ENCODE results near the gene FEZF2.

The FEZF2 gene

GRCh38 chr3:62373215-62373614 is at the start of gene FEZF2:
Gene FEZF2, minus strand, starts transcription at chr3:62373550. Its CDS starts 682 bp downstream, at chr3:62372868.
- H3K27me3 ChIP-seq (ENCODE audit: low read depth) = peaks cover 31% of the 10 kb centered on the region
- peaks cover 6% of the 10 kb centered on the region; the same call in 1 of the 2 replicates for H3K9me3 ChIP-seq
- in situ Hi-C loops (cut with MboI; ENCODE audit: low sequenced_read_pairs) = no loop called here
- peaks cover 10% of the 10 kb centered on the region for H3K4me1 ChIP-seq
- no peaks in the 10 kb centered on the region for H3K36me3 ChIP-seq (replicated peaks)
- H3K4me3 ChIP-seq = peak within 1 kb of the TSS; percentile 4; the same call in 1 of the 2 replicates
- DNase-seq (ENCODE audit: low spot score in 2 of 2) = no peak

GRCh38 chr3:62421207-62421606 is 47.9 kb upstream of the FEZF2 start:
- H3K27me3 ChIP-seq (ENCODE audit: low read depth) = no peaks in the 10 kb centered on the region
- H3K9me3 ChIP-seq = no peaks in the 10 kb centered on the region
- in situ Hi-C loops (cut with MboI; ENCODE audit: low sequenced_read_pairs) = no loop called here
- no peak overlapping the region for H3K4me3 ChIP-seq
- H3K4me1 ChIP-seq = peaks cover 17% of the 10 kb centered on the region
- peak; percentile 40 to 46 for DNase-seq (ENCODE audit: low spot score in 2 of 2)
- H3K36me3 ChIP-seq (replicated peaks) = no peaks in the 10 kb centered on the region

GRCh38 chr3:62416144-62416543 is 42.8 kb upstream of the FEZF2 start:
- DNase-seq (ENCODE audit: low spot score in 2 of 2) = peak; percentile 5 to 12
- in situ Hi-C loops (cut with MboI; ENCODE audit: low sequenced_read_pairs) = no loop called here
- H3K36me3 ChIP-seq (replicated peaks) = no peaks in the 10 kb centered on the region
- peaks cover 16% of the 10 kb centered on the region for H3K4me1 ChIP-seq
- no peaks in the 10 kb centered on the region for H3K27me3 ChIP-seq (ENCODE audit: low read depth)
- no peak overlapping the region for H3K4me3 ChIP-seq
- H3K9me3 ChIP-seq = no peaks in the 10 kb centered on the region

DNA sequence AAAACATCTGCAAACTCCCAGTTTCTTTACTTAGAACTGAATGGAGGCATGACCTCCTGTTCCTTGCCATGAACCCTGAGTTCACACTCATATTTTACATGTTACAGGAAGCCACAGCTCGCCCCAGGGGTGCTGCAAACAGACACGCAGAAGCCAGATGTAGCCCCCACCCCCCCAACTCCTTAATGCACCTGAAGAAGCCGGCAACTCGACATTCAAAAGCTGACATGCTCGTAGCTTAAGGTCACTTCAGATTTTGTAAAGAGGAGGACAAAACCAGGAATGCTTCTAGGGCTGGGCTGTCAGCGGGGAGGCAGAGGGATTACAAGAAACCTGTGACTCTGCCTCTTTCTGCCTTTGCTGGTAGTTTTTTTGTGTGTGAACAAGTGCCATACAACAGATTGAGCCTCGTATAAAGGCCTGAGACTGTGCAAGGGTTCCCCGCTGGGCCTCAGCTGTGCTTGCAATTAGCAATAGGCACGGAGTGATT is 42.0 kb upstream of the FEZF2 start:
- in situ Hi-C loops (cut with MboI; ENCODE audit: low sequenced_read_pairs) = no loop called here
- Histone ChIP-seq H3K4me1 (peaks cover 16% of the 10 kb centered on the region), H3K36me3 (replicated peaks) (no peaks in the 10 kb centered on the region), H3K9me3 (no peaks in the 10 kb centered on the region), H3K4me3 (no peak overlapping the region), H3K27me3 (ENCODE audit: low read depth) (no peaks in the 10 kb centered on the region)
- DNase-seq (ENCODE audit: low spot score in 2 of 2) = peak; percentile 59 to 61

GRCh38 chr3:62414786-62415185 is 41.4 kb upstream of the FEZF2 start:
- peaks cover 16% of the 10 kb centered on the region for H3K4me1 ChIP-seq
- in situ Hi-C loops (cut with MboI; ENCODE audit: low sequenced_read_pairs) = no loop called here
- no peaks in the 10 kb centered on the region for H3K9me3 ChIP-seq
- H3K36me3 ChIP-seq (replicated peaks) = no peaks in the 10 kb centered on the region
- peaks cover 3% of the 10 kb centered on the region; the same call in 1 of the 2 replicates for H3K27me3 ChIP-seq (ENCODE audit: low read depth)
- peak in 1 of 2 experiments; percentile 26 for DNase-seq (ENCODE audit: low spot score in 2 of 2)
- H3K4me3 ChIP-seq = no peak overlapping the region

DNA sequence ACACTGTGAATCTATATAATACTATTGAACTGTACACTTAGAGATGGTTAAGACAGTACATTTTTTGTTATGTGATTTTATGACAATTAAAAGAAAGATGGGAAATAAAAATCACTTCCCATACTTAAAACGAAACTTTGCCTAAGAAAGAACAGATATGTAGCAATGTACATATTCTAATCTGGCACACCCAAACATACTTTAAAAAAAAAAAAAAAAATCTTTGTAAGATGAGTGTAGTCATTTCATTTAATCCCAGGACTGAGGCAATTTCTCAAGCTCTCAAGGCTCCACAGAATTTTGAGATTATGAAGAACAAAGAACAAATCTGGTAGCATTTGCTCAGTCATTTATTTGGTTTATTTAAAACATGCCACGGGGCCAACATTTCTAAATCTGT is 40.3 kb upstream of the FEZF2 start:
- H3K36me3 ChIP-seq (replicated peaks) = no peaks in the 10 kb centered on the region
- in situ Hi-C loops (cut with MboI; ENCODE audit: low sequenced_read_pairs) = no loop called here
- H3K9me3 ChIP-seq = no peaks in the 10 kb centered on the region
- DNase-seq (ENCODE audit: low spot score in 2 of 2) = no peak
- H3K27me3 ChIP-seq (ENCODE audit: low read depth) = peaks cover 8% of the 10 kb centered on the region
- no peak overlapping the region for H3K4me3 ChIP-seq
- peaks cover 16% of the 10 kb centered on the region for H3K4me1 ChIP-seq

DNA sequence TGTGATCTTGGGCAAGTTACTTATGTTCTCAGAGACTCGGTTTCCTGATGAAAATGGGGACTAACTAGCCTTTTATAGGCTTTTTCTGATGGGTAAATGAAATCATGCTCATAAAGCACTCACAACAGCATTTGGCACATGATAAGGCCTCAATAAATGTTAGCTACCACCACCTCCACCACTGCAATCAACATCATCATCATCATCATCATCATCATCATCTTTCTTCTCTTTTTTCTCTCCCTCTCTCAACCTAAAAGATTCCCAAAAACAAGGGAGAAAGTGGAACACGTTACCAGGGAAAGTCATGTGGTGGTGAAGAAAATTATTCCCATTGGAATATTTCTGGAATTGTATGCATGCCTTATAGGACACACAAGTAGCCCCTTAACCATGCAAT is 33.6 kb upstream of the FEZF2 start:
- Histone ChIP-seq H3K27me3 (ENCODE audit: low read depth) (peaks cover 32% of the 10 kb centered on the region), H3K4me1 (no peaks in the 10 kb centered on the region), H3K36me3 (replicated peaks) (no peaks in the 10 kb centered on the region), H3K4me3 (no peak overlapping the region), H3K9me3 (no peaks in the 10 kb centered on the region)
- in situ Hi-C loops (cut with MboI; ENCODE audit: low sequenced_read_pairs) = no loop called here
- no peak for DNase-seq (ENCODE audit: low spot score in 2 of 2)

GRCh38 chr3:62405566-62405965 is 32.2 kb upstream of the FEZF2 start:
- no peak overlapping the region for H3K4me3 ChIP-seq
- H3K9me3 ChIP-seq = no peaks in the 10 kb centered on the region
- no peaks in the 10 kb centered on the region for H3K4me1 ChIP-seq
- H3K27me3 ChIP-seq (ENCODE audit: low read depth) = peaks cover 32% of the 10 kb centered on the region
- DNase-seq (ENCODE audit: low spot score in 2 of 2) = no peak
- no peaks in the 10 kb centered on the region for H3K36me3 ChIP-seq (replicated peaks)
- in situ Hi-C loops (cut with MboI; ENCODE audit: low sequenced_read_pairs) = no loop called here

DNA sequence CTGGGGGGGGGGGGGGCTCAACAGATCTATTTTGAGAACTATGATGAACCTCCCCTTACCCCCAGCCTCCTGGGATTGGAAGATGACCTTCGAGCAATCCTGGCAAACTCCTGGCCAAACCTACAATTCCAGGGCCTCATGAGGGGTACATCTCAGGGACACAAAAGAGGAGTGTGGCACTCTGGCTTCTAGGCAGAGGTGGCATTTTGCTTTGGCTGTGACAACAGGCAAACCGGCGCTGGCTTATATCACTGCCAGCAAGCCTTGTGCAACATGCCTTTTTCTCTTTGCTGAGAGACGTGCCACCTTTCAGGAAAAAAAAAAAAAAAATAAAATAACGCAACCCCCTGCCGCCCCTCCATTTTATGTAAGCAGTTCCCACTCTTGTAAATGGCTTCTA is 31.8 kb upstream of the FEZF2 start:
- no peak for DNase-seq (ENCODE audit: low spot score in 2 of 2)
- Histone ChIP-seq H3K4me3 (no peak overlapping the region), H3K4me1 (no peaks in the 10 kb centered on the region), H3K27me3 (ENCODE audit: low read depth) (peaks cover 31% of the 10 kb centered on the region), H3K36me3 (replicated peaks) (no peaks in the 10 kb centered on the region), H3K9me3 (no peaks in the 10 kb centered on the region)
- in situ Hi-C loops (cut with MboI; ENCODE audit: low sequenced_read_pairs) = no loop called here

- H3K27me3 ChIP-seq (ENCODE audit: low read depth) = peaks cover 29% of the 10 kb centered on the region
- H3K36me3 ChIP-seq (replicated peaks) = no peaks in the 10 kb centered on the region
- DNase-seq (ENCODE audit: low spot score in 2 of 2) = no peak
- in situ Hi-C loops (cut with MboI; ENCODE audit: low sequenced_read_pairs) = no loop called here
- H3K4me3 ChIP-seq = no peak overlapping the region
- no peaks in the 10 kb centered on the region for H3K4me1 ChIP-seq
- H3K9me3 ChIP-seq = no peaks in the 10 kb centered on the region
These were observed 31.0 kb upstream of the FEZF2 start for GRCh38 chr3:62404321-62404720.

DNA sequence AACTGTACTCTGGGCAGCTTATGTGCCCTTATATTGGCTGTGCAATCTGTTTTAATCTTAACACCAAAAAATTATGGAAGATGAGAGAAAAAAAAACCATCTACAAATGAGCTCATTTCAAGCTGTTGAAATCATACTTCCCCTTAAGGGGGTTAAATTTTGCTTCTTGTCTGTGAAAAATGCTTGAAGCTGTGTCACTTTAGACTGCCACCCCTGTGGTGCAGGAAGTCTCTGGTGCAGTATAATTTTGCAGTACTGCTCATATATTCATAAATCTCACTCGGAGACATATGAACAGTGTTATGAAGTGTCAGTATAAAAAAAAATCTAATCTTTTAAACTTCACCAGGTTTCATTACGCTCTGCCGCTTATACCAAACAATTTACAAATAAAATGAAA is 30.4 kb upstream of the FEZF2 start:
- in situ Hi-C loops (cut with MboI; ENCODE audit: low sequenced_read_pairs) = no loop called here

DNA sequence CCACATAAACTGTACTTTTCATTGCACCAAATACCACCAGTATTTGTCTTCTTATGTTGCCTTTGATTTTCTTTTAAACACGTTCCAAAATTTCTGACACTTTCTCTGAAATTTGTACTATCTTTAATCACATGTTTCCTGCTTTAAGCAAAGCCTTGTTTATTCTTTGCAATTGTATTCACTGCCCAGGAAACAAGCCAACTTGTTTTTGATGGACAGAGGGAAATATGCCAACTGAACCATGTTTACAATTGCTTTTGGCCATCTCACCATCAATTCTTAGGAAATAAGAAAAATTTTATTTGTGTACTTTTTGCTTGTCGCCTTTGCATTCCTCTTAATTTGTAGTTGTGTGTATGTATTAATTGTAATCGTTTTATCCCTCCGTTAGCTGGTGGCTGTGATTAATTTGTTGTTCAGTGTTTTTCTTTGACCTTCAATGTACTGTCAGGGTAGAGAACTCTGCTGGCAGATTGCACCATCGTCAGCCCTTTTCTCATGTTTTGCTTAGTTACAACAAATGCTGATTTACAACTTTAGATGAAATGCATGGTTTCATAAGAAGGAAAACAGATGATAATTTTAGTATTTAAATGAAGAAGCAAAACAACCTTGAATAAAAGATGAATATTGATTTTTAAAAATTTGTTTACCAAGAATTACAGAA is 19.4 kb upstream of the FEZF2 start:
- H3K36me3 ChIP-seq (replicated peaks) = no peaks in the 10 kb centered on the region
- no peak for DNase-seq (ENCODE audit: low spot score in 2 of 2)
- H3K27me3 ChIP-seq (ENCODE audit: low read depth) = peaks cover 13% of the 10 kb centered on the region
- no peaks in the 10 kb centered on the region for H3K4me1 ChIP-seq
- no peak overlapping the region for H3K4me3 ChIP-seq
- in situ Hi-C loops (cut with MboI; ENCODE audit: low sequenced_read_pairs) = no loop called here
- no peaks in the 10 kb centered on the region for H3K9me3 ChIP-seq

More for the DNA sequence above, 30.4 kb upstream of the FEZF2 start:
- Histone ChIP-seq H3K27me3 (ENCODE audit: low read depth) (peaks cover 25% of the 10 kb centered on the region), H3K9me3 (no peaks in the 10 kb centered on the region), H3K4me1 (no peaks in the 10 kb centered on the region), H3K4me3 (no peak overlapping the region), H3K36me3 (replicated peaks) (no peaks in the 10 kb centered on the region)
- no peak for DNase-seq (ENCODE audit: low spot score in 2 of 2)

DNA sequence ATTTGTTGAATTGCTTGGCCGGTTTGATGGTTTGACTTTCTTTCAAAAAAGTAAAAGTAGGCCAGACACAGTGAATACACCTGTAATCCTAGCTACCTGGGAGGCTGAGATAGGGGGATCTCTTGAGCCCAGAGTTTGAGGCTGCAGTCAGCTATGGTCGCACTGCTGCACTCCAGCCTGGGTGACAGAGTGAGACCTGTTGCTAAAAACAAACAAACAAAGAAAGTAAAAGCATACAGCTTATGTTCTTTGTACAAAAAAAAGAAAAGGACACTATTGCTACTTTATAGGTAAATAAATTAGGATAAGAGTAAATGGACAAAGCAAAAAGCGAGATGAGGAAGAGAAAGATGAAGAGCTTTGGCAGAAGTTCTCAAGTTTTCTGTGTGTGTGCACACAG is 13.9 kb upstream of the FEZF2 start:
- peaks cover 18% of the 10 kb centered on the region for H3K27me3 ChIP-seq (ENCODE audit: low read depth)
- no peak overlapping the region for H3K4me3 ChIP-seq
- in situ Hi-C loops (cut with MboI; ENCODE audit: low sequenced_read_pairs) = no loop called here
- no peaks in the 10 kb centered on the region for H3K36me3 ChIP-seq (replicated peaks)
- no peaks in the 10 kb centered on the region for H3K9me3 ChIP-seq
- no peaks in the 10 kb centered on the region for H3K4me1 ChIP-seq
- DNase-seq (ENCODE audit: low spot score in 2 of 2) = no peak

DNA sequence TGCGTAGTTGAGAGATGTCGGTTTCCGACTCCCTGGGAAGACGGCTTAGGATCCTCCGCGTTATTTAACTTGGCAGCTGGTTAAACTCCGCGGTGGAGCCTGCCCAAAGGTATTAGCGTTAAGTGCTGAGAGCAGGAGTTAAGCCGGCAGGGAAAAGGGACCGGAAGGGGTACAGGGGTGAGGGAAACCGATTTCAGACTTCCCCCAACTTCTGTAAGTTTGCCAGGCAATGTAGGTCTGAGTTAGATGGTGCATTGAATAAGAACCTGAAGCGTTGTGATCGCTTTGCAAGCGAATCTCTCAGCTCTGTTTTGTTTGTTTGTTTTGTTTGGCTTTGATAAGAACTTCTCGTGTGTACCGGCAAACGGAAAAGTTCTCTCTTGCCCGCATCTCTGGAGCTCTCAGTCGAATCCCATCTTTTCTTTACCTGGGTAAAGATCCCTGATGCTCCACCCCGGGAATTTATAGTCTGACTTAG is 6.0 kb upstream of the FEZF2 start:
- Histone ChIP-seq H3K4me3 (no peak overlapping the region), H3K9me3 (no peaks in the 10 kb centered on the region), H3K4me1 (peaks cover 9% of the 10 kb centered on the region), H3K27me3 (ENCODE audit: low read depth) (peaks cover 66% of the 10 kb centered on the region), H3K36me3 (replicated peaks) (no peaks in the 10 kb centered on the region)
- in situ Hi-C loops (cut with MboI; ENCODE audit: low sequenced_read_pairs) = no loop called here
- DNase-seq (ENCODE audit: low spot score in 2 of 2) = no peak

All from HAP-1 (cell line).